HepG2 (cell line): ENCODE data around the gene ERFL. TPM values are rescaled to one million over a fixed set of nuclear protein-coding genes. Genes with fewer than 3 reads are reported as not detected.

Experiments
- BCLAF1 ChIP-seq: fragments of 450-650 bp; IDR thresholded peaks from 2 replicates; pipeline ENCODE4 v1.6.1; 2017; ENCODE audit warnings: mild to moderate bottlenecking
- FOSL2 ChIP-seq: sonication (generic); formaldehyde crosslinking; IDR thresholded peaks from 2 replicates; pipeline ENCODE4 v1.4.0; 2020; ENCODE audit warnings: missing genetic modification reagents
- KDM4B ChIP-seq: sonication (generic); formaldehyde crosslinking; IDR thresholded peaks from 2 replicates; pipeline ENCODE4 v1.4.0; 2020; ENCODE audit warnings: missing genetic modification reagents
- MEIS2 ChIP-seq: sonication (generic); formaldehyde crosslinking; IDR thresholded peaks from 2 replicates; pipeline ENCODE4 v1.9.0; 2021; ENCODE audit warnings: mild to moderate bottlenecking, missing genetic modification reagents
- NPAS2 ChIP-seq: sonication (generic); formaldehyde crosslinking; IDR thresholded peaks from 2 replicates; pipeline ENCODE4 v1.8.0; 2022; ENCODE audit warnings: mild to moderate bottlenecking, missing genetic modification reagents, borderline replicate concordance
- PHF5A ChIP-seq: IDR thresholded peaks from one replicate; pipeline ENCODE4 v1.6.1; 2018; ENCODE audit warnings: low read depth, missing genetic modification reagents; ENCODE audit not compliant: unreplicated experiment
- SMAD1 ChIP-seq: sonication (generic); formaldehyde crosslinking; IDR thresholded peaks from 2 replicates; pipeline ENCODE4 v1.4.0; 2020; ENCODE audit warnings: missing genetic modification reagents, low read depth, mild to moderate bottlenecking, borderline replicate concordance
- SRSF1 ChIP-seq: fragments of 200-400 bp; formaldehyde crosslinking; optimal IDR thresholded peaks from 2 replicates; pipeline ENCODE3; 2017; ENCODE audit warnings: mild to moderate bottlenecking, low read depth, low read length, moderate library complexity
- SUZ12 ChIP-seq: fragments of 150-350 bp; IDR thresholded peaks from 2 replicates; pipeline ENCODE4 v1.6.1; 2014; ENCODE audit warnings: low read depth, low read length
- XRCC5 ChIP-seq: fragments of 200-400 bp; formaldehyde crosslinking; optimal IDR thresholded peaks from 2 replicates; pipeline ENCODE3; 2017; ENCODE audit warnings: mild to moderate bottlenecking, low read length
- ZFYVE20 ChIP-seq: sonication (generic); formaldehyde crosslinking; IDR thresholded peaks from 2 replicates; pipeline ENCODE4 v1.8.0; 2023; ENCODE audit warnings: low read depth, mild to moderate bottlenecking, moderate library complexity, missing genetic modification reagents, borderline replicate concordance
- ZMYM3 ChIP-seq: sonication (generic); formaldehyde crosslinking; IDR thresholded peaks from 2 replicates; pipeline ENCODE4 v1.5.1; 2020; ENCODE audit warnings: mild to moderate bottlenecking, missing genetic modification reagents
- ZNF142 ChIP-seq: sonication (generic); formaldehyde crosslinking; IDR thresholded peaks from 2 replicates; pipeline ENCODE4 v1.4.0; 2020; ENCODE audit warnings: missing genetic modification reagents
- ZNF281 ChIP-seq: sonication (generic); formaldehyde crosslinking; IDR thresholded peaks from 2 replicates; pipeline ENCODE4 v1.4.0; 2020; ENCODE audit warnings: missing genetic modification reagents, borderline replicate concordance
- ZNF3 ChIP-seq: IDR thresholded peaks from 2 replicates; pipeline ENCODE4 v1.7.0; 2017; ENCODE audit warnings: inconsistent platforms
- ZNF335 ChIP-seq: sonication (generic); formaldehyde crosslinking; IDR thresholded peaks from 2 replicates; pipeline ENCODE4 v1.4.0; 2020; ENCODE audit warnings: missing genetic modification reagents
- ZNF33B ChIP-seq: sonication (generic); formaldehyde crosslinking; IDR thresholded peaks from 2 replicates; pipeline ENCODE4 v1.5.1; 2020; ENCODE audit warnings: mild to moderate bottlenecking, missing genetic modification reagents
- polyA plus RNA-seq, 8 experiments: library from polyadenylated mRNA; depleted of rRNA in 3 of 8; stranded (reverse) in 7 of 8; unstranded in 1 of 8; fragments of >200 nt; fragmentation: Illumina TruSeq in 4 of 8; extraction: Trizol in 4 of 8; gene quantifications; 2 replicates each; pipeline versions ENCODE4 v1.2.1 to v1.2.3, GENCODE V29; 2011 to 2016; ENCODE audit warnings: low read depth in 4 of 8, missing spikeins in 1 of 8, mixed read lengths in 1 of 8; ENCODE audit not compliant: insufficient read depth in 1 of 8
- total RNA-seq, 5 experiments: library from RNA; depleted of rRNA; stranded (reverse); fragments of >200 nt; fragmentation: Illumina TruSeq; extraction: Trizol; gene quantifications; 2 replicates each; pipeline ENCODE4 v1.2.3, GENCODE V29; 2016; ENCODE audit warnings: low read depth in 1 of 5

Gene ERFL
- total and polyA plus RNA-seq, 2 of the 13 experiments (the other 11 are each of a cell fraction or from before 2014, with no cell fraction given) = not detected

- peak; percentile 51; the same call in 1 of the 2 replicates for TF ChIP-seq KDM4B (CRISPR knock-in tag)
- TF ChIP-seq ZNF335 (CRISPR knock-in tag) = peak; percentile 58; the same call in 1 of the 2 replicates
- no peak for TF ChIP-seq SUZ12
- peak; percentile 36 for TF ChIP-seq FOSL2 (CRISPR knock-in tag)
- no peak for TF ChIP-seq ZNF33B
- TF ChIP-seq XRCC5 = peak; percentile 86
- no peak; the same call in 1 of the 2 replicates for TF ChIP-seq ZMYM3 (CRISPR knock-in tag)
- peak; percentile 15 for TF ChIP-seq PHF5A (CRISPR knock-in tag)
- peak; percentile 91 for TF ChIP-seq ZNF281
- TF ChIP-seq MEIS2 (CRISPR knock-in tag) = no peak
- no peak for TF ChIP-seq BCLAF1
- TF ChIP-seq ZNF142 (CRISPR knock-in tag) = 0 out of 2 replicates have a peak, but pooled peaks have one; percentile 44
- no peak for TF ChIP-seq ZNF3
- no peak for TF ChIP-seq NPAS2 (CRISPR knock-in tag)
- peak; percentile 75 for TF ChIP-seq SRSF1
- no peak for TF ChIP-seq ZFYVE20 (CRISPR knock-in tag)
- TF ChIP-seq SMAD1 (CRISPR knock-in tag) = no peak
Measured at GRCh38 chr19:41859618-41860418, 68.4 kb downstream of the ERFL start, which contains the start of gene RPS19 (continued).
